ENCODE measurements around the gene ZFAND5. TPM values are rescaled to one million over a fixed set of nuclear protein-coding genes. Genes with fewer than 3 reads are reported as not detected.

ZFAND5 gene
- total and polyA plus RNA-seq, 2 of the 13 experiments (the other 11 are each of a cell fraction or from before 2014, with no cell fraction given) = 53.4 to 60.2 TPM

- TF ChIP-seq ARID4A (CRISPR knock-in tag; IDR thresholded peaks at IDR 0.05; ENCODE audit: borderline replicate concordance) (peak; percentile 43; the same call in 1 of the 2 replicates), POLR2A (IDR thresholded peaks at IDR 0.05; ENCODE audit: insufficient read depth in 1 of 2, low read depth in 2 of 2, low read length in 2 of 2) (peak in 1 of 2 experiments; percentile 49; a peak in 2 of 4 replicates), POGK (CRISPR knock-in tag; conservative IDR thresholded peaks at IDR 0.05) (0 out of 2 replicates have a peak, but pooled peaks have one; percentile 6), TFE3 (CRISPR knock-in tag; IDR thresholded peaks at IDR 0.05) (peak; percentile 62; the same call in 1 of the 2 replicates), STAG1 (CRISPR knock-in tag; IDR thresholded peaks at IDR 0.05) (peak; percentile 12; the same call in 1 of the 2 replicates), MNT (IDR thresholded peaks at IDR 0.05) (peak; percentile 26; the same call in 1 of the 2 replicates), CTCF (CRISPR knock-in tag; IDR thresholded peaks at IDR 0.05) (peak; percentile 19; the same call in 1 of the 2 replicates), ZNF331 (CRISPR knock-in tag; IDR thresholded peaks at IDR 0.05) (0 out of 2 replicates have a peak, but pooled peaks have one; percentile 12), ZNF891 (CRISPR knock-in tag; IDR thresholded peaks at IDR 0.05) (no peak), MAFK (conservative IDR thresholded peaks at IDR 0.05 in 1 of 2, IDR thresholded peaks at IDR 0.05 in 1 of 2; ENCODE audit: low read length in 2 of 2) (no peak), CREB1 (IDR thresholded peaks at IDR 0.05) (no peak), CREB1 (CRISPR knock-in tag; IDR thresholded peaks at IDR 0.05) (0 out of 2 replicates have a peak, but pooled peaks have one; percentile 2), USF2 (IDR thresholded peaks at IDR 0.05; ENCODE audit: low read depth, low read length) (peak; percentile 53), USF2 (CRISPR knock-in tag; IDR thresholded peaks at IDR 0.05; ENCODE audit: borderline replicate concordance) (peak; percentile 26; the same call in 1 of the 2 replicates), MXI1 (IDR thresholded peaks at IDR 0.05; ENCODE audit: borderline replicate concordance, low read depth, low read length) (peak; percentile 51; the same call in 1 of the 3 replicates)
These were observed 2.3 kb downstream of the ZFAND5 start (continued) for GRCh38 chr9:72362680-72363139.

Data from HepG2 (cell line).